ENCODE results near the gene SETD3. TPM values are rescaled to one million over a fixed set of nuclear protein-coding genes. Genes with fewer than 3 reads are reported as not detected.

Gene SETD3
- total and polyA plus RNA-seq, 2 of the 8 experiments (the other 6 are each of a cell fraction or from before 2014, with no cell fraction given) = 24.0 to 64.0 TPM

- Histone ChIP-seq H3K18ac (ENCODE audit: extremely low read depth, low read length) (no peak overlapping the region), H2BK20ac (ENCODE audit: low read length) (no peak overlapping the region), H3K9ac (replicated peaks in 1 of 4; ENCODE audit: extremely low read depth in 1 of 4, low read depth in 3 of 4, low read length in 3 of 4) (no peak overlapping the region), H2BK5ac (ENCODE audit: low read depth, low read length) (no peak overlapping the region), H3K27me3 (replicated peaks in 1 of 4; ENCODE audit: control insufficient read depth in 3 of 4, extremely low read depth in 1 of 4, insufficient read depth in 3 of 4, low read length in 3 of 4) (no peaks in the 10 kb centered on the region; a peak in 1 of 7 replicates), H3K9me3 (ENCODE audit: insufficient read depth in 2 of 2, low read depth in 1 of 2, low read length in 1 of 2) (no peaks in the 10 kb centered on the region), H2BK120ac (replicated peaks; ENCODE audit: low read depth, low read length) (no peak overlapping the region), H3K79me1 (ENCODE audit: low read depth, low read length) (no peaks in the 10 kb centered on the region; the same call in none of the 2 replicates), H3K23me2 (ENCODE audit: low read depth, low read length) (no peaks in the 10 kb centered on the region), H2AK5ac (ENCODE audit: low read depth, low read length) (no peak overlapping the region), H3K14ac (ENCODE audit: insufficient read length) (no peak overlapping the region), H2BK12ac (ENCODE audit: low read depth, low read length) (no peak overlapping the region), H4K91ac (replicated peaks; ENCODE audit: insufficient read length, low read length) (no peak overlapping the region), H4K20me1 (replicated peaks in 1 of 2; ENCODE audit: control insufficient read depth in 1 of 2, insufficient read depth in 2 of 2, low read length in 2 of 2) (peaks cover 2 to 7% of the 10 kb centered on the region in 2 experiments), H3K4me2 (ENCODE audit: insufficient read depth in 1 of 2, low read depth in 2 of 2, low read length in 2 of 2) (no peak overlapping the region), H3K36me3 (ENCODE audit: control insufficient read depth in 2 of 4, insufficient read depth in 4 of 4, low read length in 3 of 4) (peaks cover 12 to 33% (median 18%) of the 10 kb centered on the region in 4 experiments), H3K4me3 (ENCODE audit: extremely low read depth in 1 of 4, insufficient read depth in 2 of 4, low read depth in 3 of 4, low read length in 4 of 4) (no peak overlapping the region), H3K23ac (ENCODE audit: insufficient read length) (no peak overlapping the region), H3K79me2 (ENCODE audit: control insufficient read depth in 1 of 2, insufficient read depth in 2 of 2, low read length in 2 of 2) (no peaks in the 10 kb centered on the region), H3K4me1 (replicated peaks in 1 of 4; ENCODE audit: control insufficient read depth in 3 of 4, insufficient read depth in 4 of 4, low read length in 3 of 4) (peaks cover 0 to 9% (median 3%) of the 10 kb centered on the region in 4 experiments; a peak in 3 of 7 replicates), H4K5ac (ENCODE audit: insufficient read length, low read depth, low read length) (no peak overlapping the region), H3K56ac (replicated peaks; ENCODE audit: insufficient read length, low read depth, low read length) (no peak overlapping the region), H2AFZ (ENCODE audit: low read length) (no peak overlapping the region), H3K4ac (replicated peaks; ENCODE audit: insufficient read length, low read depth, low read length) (no peak overlapping the region), H2BK15ac (ENCODE audit: low read length) (no peak overlapping the region), H3K27ac (ENCODE audit: low read depth, low read length) (no peak overlapping the region), H4K8ac (ENCODE audit: extremely low read depth, insufficient read depth, low read length) (no peak overlapping the region)
- DNase-seq (ENCODE audit: low read depth in 1 of 2, low spot score in 2 of 2) = no peak
- POLR2A ChIA-PET (ENCODE audit: partially characterized antibody) = interaction anchor here (1.7 to 2.1 kb wide), 2 partner anchors 92 to 111 kb away, joined by 4 to 5 read pairs; partner anchors contain the start of gene CCDC85C
- 93% methylated on average over 10 of the region's 10 CpGs; no CpG with 5 or more reads in 1 of the 2 experiments for WGBS, 2 experiments (ENCODE audit: extremely low coverage in 1 of 2, insufficient coverage in 1 of 2, insufficient read length in 1 of 2, insufficient replicate concordance in 2 of 2, low coverage in 1 of 2, low lambda C conversion rate in 2 of 2, missing lambda C conversion rate in 1 of 2)
- FAIRE-seq = no peak
- CTCF ChIA-PET (ENCODE audit: partially characterized antibody) = interaction anchor here (0.7 to 2.3 kb wide), 8 partner anchors 8 to 116 kb away, joined by 3 to 17 read pairs (median 4); no protein-coding TSS in a partner anchor
- TF ChIP-seq NRF1 (IDR thresholded peaks at IDR 0.05; ENCODE audit: low read depth, low read length) (no peak), FOSL1 (IDR thresholded peaks at IDR 0.05; ENCODE audit: insufficient read depth, low read depth, low read length) (no peak), BCL11A (IDR thresholded peaks at IDR 0.05; ENCODE audit: low read depth in 2 of 2, low read length in 2 of 2) (no peak), POU5F1 (IDR thresholded peaks at IDR 0.05; ENCODE audit: low read depth, low read length) (no peak), YY1 (IDR thresholded peaks at IDR 0.05; ENCODE audit: low read depth, low read length) (no peak), MAX (IDR thresholded peaks at IDR 0.05) (no peak), CBX5 (IDR thresholded peaks at IDR 0.05; ENCODE audit: low read depth, low read length) (no peak), CEBPB (IDR thresholded peaks at IDR 0.05; ENCODE audit: low read depth, low read length) (no peak), JUN (IDR thresholded peaks at IDR 0.05; ENCODE audit: low read depth, low read length) (no peak), PHF8 (conservative IDR thresholded peaks at IDR 0.05; ENCODE audit: low read depth, low read length) (no peak), SP4 (IDR thresholded peaks at IDR 0.05; ENCODE audit: low read length) (no peak), POLR2A (IDR thresholded peaks at IDR 0.05; ENCODE audit: control extremely low read depth in 1 of 2, low read depth in 2 of 2, low read length in 2 of 2) (no peak), E2F6 (IDR thresholded peaks at IDR 0.05) (no peak), RXRA (IDR thresholded peaks at IDR 0.05; ENCODE audit: insufficient read depth, low read depth, low read length) (no peak), TAF1 (IDR thresholded peaks at IDR 0.05; ENCODE audit: low read depth, low read length) (no peak)
Observed at GRCh38 chr14:99512110-99512449, 31.4 kb upstream of the SETD3 start.

All from H1 (cell line).